GM21619 (cell line): ENCODE results near the gene TRNT1.
A peak's percentile ranks its signal among the peaks of the same experiment; 100 is the strongest.

Experiments used
- ATAC-seq: cut with Tn5 transposase; IDR thresholded peaks from one replicate; pipeline ENCODE4 v1.9.1; 2021; ENCODE audit not compliant: unreplicated experiment

TRNT1 gene

DNA sequence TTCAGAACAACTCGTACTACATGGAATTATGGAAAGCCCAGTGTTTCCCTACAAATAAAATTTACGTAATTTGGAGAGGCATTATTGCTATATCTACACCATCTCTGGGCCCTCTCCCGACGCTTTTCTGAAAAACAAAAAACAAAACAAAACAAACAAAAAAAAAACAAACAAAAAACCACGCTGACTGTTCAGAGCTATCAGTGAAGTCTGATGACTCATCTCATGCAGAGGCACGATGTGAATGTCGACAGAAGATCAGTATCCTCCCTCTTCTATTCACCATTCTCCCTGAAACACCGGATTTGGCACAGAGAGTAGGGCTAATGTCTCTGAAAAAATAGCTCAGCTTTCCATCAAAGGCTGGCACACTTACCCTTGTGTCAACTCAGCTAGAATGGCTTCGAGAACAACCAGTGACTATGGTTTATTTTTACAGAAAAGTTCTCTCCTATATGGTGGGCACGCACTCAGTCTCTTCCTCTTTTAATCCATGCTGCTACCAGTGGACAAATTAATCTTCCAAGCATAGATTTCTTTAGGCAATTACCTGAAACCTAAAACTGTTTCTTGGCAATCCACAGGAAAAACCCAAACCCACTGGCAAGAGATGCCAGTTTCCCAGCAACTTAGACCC lies 51.2 kb downstream of the TRNT1 start:
- ATAC-seq: no peak

DNA sequence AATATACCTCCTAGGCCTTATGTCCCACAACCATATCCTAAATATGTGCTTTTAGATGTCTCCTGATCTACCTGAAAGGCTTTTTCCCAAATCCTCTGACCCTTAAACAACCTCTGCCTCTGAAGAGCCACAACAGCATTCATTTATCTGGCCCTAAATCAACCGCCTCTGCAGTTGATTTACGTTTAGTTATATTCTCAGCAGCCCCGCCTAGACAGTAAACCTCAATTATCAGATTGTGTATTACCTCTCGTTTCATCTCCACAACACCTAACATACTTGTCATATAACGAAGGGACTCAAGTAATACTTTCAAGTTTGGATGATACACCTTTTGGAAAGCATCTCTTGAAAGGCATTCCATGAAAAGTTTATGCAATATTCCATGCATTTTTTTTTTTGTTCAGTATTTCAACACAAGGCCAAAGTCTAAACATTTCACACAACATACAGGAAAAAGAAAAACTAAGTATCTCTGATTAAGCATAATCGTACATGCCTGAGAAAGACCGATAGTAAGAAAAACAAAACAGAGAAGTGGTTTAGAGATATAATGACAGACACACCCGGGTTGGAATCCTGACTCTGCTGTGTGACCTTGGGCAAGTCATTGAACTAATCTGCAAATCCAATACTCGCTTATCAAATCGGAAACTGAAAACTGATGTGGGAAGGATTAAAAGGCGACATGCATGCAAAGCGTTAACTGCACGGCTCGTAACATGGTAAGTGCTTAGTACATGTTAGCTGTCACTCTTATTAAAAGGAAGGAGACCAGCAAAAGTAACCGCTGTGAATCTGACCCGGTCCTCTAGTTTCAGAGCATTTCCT lies 52.0 kb downstream of the TRNT1 start:
- ATAC-seq: no peak

GRCh38 chr3:3179407-3180094 lies 52.8 kb downstream of the TRNT1 start, which contains the start of gene CRBN:
CRBN (minus strand) TSS chr3:3179691; CDS start chr3:3179687, 4 bp downstream.
- ATAC-seq: peak; percentile 99

GRCh38 chr3:3180456-3180855 lies 53.7 kb downstream of the TRNT1 start:
- ATAC-seq: no peak

DNA sequence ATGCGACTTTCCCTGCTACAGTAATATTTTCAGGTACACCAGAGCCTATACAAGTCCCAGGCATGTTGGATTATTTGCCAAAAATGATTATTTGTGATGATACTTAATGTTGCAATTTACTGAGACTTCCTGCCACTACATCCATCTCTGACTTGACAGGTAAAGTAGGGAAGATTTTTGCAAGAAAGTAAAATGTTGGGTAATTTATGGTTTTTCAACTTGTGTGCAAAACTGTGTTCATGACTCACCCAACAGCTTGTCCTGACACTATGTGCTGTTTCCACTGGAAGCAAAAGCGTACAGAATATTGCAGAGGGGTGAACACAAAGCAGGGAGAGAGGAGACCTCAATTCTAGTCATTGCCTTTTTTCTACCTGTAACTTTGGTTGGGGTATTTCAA lies 58.1 kb downstream of the TRNT1 start:
- no peak for ATAC-seq

DNA sequence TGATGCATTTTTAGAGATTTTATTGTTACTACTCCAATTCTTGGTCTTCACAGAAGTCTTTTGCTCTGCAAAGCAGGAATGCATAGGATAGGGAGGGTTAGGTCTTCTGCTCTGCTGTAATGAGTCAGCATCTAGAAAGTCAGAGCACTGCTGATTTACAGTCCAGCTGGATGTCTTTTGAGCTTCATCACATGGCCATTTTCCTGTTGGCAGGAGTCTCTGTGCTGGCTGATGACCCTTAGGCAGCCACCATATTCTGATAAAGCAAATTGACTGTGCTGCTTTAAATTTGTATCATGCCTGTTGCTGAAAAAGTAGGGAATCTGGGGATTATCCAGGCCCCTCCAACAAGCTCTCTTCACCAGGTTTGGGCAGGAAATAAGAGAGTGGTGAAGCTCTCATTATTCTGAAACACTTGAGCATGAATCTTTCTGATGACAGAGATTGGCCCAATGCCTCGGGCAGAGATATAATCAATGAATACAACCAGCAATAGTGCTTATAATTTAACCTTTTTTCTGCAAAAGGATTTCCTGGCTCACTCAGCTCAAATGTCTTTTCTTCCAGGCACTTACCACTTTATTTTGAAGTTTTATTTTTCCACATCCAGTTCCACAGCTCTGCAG lies 62.5 kb downstream of the TRNT1 start:
- no peak for ATAC-seq

DNA sequence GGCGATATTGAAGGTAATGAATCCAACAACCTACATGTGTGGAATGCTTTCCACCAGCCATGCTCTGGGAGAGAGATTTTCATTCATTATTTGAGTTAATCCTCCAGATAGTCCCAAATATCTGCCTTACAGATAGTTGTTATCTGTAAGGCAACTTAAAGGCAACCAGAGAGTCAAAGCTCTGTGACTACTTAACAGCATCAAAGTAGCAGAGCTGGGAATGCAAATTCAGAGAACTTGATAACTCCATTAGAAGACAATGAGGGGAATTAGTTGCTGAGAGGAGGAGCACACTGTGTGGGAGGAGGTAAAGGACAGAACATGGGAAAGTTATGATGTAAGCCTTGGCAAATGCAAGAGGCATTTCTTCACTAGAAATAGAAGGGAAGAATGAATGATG lies 63.2 kb downstream of the TRNT1 start:
- ATAC-seq: no peak

- no peak for ATAC-seq
Measured at GRCh38 chr3:3191675-3192285, 65.0 kb downstream of the TRNT1 start.

- no peak for ATAC-seq
Measured at GRCh38 chr3:3192286-3192675, 65.5 kb downstream of the TRNT1 start.

DNA sequence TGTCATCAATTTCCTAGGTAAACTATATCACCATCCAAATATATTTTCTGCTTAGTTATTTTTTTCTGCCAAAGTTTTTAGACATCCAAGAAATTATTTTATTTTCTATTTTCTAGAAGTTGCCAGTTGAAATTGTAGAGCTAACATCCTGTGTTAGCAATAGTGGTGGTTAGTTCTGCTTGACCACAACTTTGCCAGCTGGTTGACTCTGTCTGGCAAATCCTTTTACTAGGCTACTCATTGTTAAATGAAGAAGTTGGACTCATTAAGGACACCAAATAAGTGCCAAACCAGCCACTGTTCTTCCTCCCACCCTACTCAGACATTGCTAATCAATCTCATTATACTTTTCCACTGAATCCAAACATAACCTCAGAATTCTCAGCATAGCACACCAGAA lies 68.1 kb downstream of the TRNT1 start:
- ATAC-seq: no peak

DNA sequence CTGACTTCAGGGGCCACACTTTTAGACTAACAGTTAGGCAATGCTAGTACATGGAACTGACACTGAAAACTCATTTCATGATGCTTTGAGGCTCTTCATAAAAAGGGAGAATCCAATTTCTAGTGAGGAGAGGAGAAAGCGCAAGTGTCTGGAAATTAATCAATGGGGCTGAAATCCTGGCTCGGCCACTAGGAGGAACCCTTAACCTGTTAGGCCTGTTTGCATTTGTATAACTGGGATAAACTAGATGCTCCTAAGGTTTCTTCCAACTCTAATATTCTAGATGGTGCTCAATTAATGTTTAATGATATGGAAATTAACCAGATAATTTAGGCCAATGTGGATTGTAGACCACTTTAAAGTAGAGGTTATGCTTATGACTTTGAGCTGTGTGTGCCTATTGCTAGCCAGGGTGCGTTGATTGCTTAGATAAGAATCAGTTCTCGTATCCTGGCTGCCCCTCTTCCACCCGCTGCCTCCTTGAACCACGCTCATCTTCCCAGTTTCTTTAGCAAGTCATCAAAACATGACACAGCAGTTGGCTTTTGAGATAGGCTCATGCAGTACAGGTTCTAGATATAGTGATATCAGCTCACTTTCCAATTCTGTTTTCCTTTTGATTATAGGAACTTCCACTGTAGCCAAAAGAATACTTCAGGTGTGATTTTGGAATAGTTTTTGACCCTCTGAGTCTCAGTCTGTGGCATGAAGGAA lies 69.6 kb downstream of the TRNT1 start:
- no peak for ATAC-seq
